AG04449 (cell line): ENCODE results near the gene GMDS.

Experiments
- CTCF ChIA-PET: fragments of 350-600 bp; formaldehyde crosslinking; extraction: SDS; loops from one replicate; lab custom pipeline; 2021; ENCODE audit warnings: antibody characterized with exemption; lab: Yijun Ruan, JAX
- POLR2A ChIA-PET: fragments of 400-600, 350-600 bp; formaldehyde crosslinking; extraction: SDS; loops from one replicate; lab custom pipeline; 2020; ENCODE audit warnings: antibody characterized with exemption, inconsistent platforms; lab: Yijun Ruan, JAX
- DNase-seq: peaks from one replicate; pipeline ENCODE4 v3.0.0-alpha.2; 2010; ENCODE audit warnings: low read depth, low spot score
- H3K4me3 ChIP-seq: 2 replicates; pipeline ENCODE4 v1.5.1; 2011; ENCODE audit warnings: low read depth, mild to moderate bottlenecking, control low read depth, low read length
- CTCF ChIP-seq: IDR thresholded peaks from one replicate; pipeline ENCODE4 v1.5.1; 2011; ENCODE audit warnings: mild to moderate bottlenecking, moderate library complexity, low read length, control low read depth, inconsistent platforms; ENCODE audit not compliant: insufficient read depth; ENCODE audit errors: missing control alignments

The GMDS gene

DNA sequence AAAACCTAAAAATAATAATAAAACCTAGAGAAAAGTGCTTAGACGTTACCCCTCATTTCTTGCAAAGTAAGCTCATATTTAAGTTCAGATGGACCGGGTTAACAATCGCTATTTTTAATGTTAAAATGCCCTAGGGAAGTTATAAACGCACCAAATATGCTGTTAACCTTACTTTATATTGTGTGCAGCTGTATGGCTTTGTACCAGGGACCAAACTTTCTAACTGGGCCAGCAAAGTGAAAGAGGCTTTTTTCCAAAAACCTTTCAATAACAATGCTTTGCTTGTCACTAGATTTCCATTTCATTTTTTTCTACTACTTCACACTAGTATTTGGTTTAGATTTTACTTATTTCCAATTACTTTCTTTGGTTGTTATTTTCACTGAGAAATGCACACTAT lies 387.2 kb downstream of the GMDS start:
- TF ChIP-seq CTCF: no peak
- DNase-seq: no peak
- ChIA-PET POLR2A (no interaction called here), CTCF (no interaction called here)
- no peak overlapping the region for H3K4me3 ChIP-seq

- DNase-seq: peak; percentile 54
- ChIA-PET CTCF (no interaction called here), POLR2A (no interaction called here)
- no peak for TF ChIP-seq CTCF
- H3K4me3 ChIP-seq: no peak overlapping the region
These were observed 389.0 kb downstream of the GMDS start for GRCh38 chr6:1856381-1856780.

- no peak overlapping the region for H3K4me3 ChIP-seq
- CTCF ChIA-PET: no interaction called here
- no peak for DNase-seq
- TF ChIP-seq CTCF: no peak
- POLR2A ChIA-PET: no interaction called here
These were observed 389.5 kb downstream of the GMDS start for GRCh38 chr6:1855890-1856289.

DNA sequence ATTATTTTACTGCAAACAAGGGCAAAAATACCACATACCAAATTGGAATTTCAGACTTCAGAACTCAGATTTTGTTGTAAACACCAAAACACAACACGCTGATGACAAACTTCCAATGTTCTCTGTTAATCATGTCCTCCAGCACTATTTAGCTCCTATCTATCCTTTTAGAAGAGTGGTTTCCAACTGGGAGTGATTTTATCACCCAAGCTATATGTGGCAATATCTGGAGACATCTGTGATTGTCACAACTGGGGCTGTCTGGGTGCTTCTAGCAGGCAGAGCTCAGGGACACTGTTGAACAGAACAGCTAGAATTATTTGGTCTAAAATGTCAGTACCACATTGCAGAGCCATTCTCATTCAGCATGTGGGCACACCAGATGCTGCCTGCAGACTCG lies 391.1 kb downstream of the GMDS start:
- no peak for TF ChIP-seq CTCF
- DNase-seq: no peak
- ChIA-PET CTCF (no interaction called here), POLR2A (no interaction called here)
- no peak overlapping the region for H3K4me3 ChIP-seq

DNA sequence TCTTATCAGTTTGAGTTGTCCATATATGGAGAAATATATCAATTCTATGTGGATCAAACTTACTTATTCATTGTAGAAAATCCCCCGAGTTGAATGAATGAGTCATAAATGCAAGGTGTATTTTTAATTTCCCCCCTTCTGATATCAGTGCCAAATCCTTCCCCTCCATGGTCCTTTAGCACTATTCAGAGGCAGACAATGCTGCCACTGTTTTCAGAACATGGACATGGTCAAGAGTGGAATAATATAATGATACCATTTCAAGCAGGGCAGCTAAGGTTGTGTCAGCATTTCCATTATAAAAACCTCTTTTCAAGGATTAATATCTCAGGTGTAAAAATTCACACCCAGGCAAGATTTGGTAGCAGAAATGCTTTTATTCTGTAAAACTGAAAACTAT lies 391.6 kb downstream of the GMDS start:
- TF ChIP-seq CTCF: no peak
- no peak for DNase-seq
- ChIA-PET POLR2A (no interaction called here), CTCF (no interaction called here)
- H3K4me3 ChIP-seq: no peak overlapping the region

DNA sequence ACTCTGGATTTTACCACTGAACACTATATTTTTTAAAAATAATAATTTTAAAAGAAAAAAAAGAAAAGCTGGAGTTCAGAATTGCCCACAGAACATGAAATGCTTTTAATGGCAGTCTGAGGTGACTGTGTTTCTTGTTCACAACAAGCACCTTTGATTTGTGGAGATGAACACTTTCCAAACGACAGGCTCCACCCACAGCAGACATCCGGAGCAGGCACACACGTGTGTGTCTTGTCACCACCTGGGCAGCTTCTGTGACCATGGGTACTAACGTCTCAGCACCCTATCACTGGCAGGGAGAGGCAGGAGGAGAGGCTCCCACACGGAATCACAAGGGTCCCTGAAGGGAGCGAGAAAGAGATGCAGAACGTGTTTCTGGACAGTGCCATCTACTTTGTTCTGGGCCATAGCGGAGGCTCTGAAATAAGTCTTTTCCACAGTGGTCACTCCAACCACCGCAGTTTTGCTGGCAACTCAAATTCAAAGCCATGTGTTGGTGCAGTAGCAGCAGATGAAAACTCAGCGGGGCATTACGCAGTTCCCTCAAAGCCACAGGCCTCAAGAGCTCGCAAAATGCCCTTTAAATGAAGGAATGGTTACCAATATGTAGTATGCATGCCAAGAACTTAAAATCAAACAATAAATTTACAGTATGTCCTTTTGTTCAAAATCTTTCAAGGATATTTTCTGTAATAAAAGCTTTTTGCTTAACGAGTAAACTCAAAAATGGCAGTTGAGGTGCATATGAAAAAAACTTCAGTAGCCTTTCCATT lies 393.5 kb downstream of the GMDS start:
- POLR2A ChIA-PET: no interaction called here
- no peak overlapping the region for H3K4me3 ChIP-seq
- CTCF ChIA-PET: interaction anchor here (1.2 kb wide), 1 partner anchor 11 kb away, joined by 4 read pairs; no protein-coding TSS in a partner anchor
- no peak for DNase-seq
- TF ChIP-seq CTCF: no peak
